K562 (cell line): ENCODE results near the gene CCL21. TPM values are rescaled to one million over a fixed set of nuclear protein-coding genes. Genes with fewer than 3 reads are reported as not detected.

Experiments used
- ATF7 ChIP-seq: fragments of 450-650 bp; IDR thresholded peaks from 2 replicates; pipeline ENCODE4 v1.7.1; 2014; ENCODE audit warnings: mild to moderate bottlenecking, moderate library complexity
- MYC ChIP-seq, 2 experiments: fragments of 250-450 bp in 1 of 2; sonication (Bioruptor Pico) in 1 of 2; IDR thresholded peaks; 2 replicates each; pipeline versions ENCODE4 v1.5.1 to v1.6.1; 2012 to 2021; ENCODE audit warnings: low read depth in 2 of 2, borderline replicate concordance in 1 of 2, improper control_type of control experiment in 1 of 2, low read length in 1 of 2, mild to moderate bottlenecking in 1 of 2, moderate library complexity in 1 of 2
- NUFIP1 ChIP-seq: fragments of 450-650 bp; IDR thresholded peaks from 2 replicates; pipeline ENCODE4 v1.6.1; 2018; ENCODE audit not compliant: partially characterized antibody
- RAD21 ChIP-seq, 2 experiments: fragments of 250-450 bp in 1 of 2; fragments of 450-650 bp in 1 of 2; sonication (Bioruptor Pico) in 1 of 2; formaldehyde crosslinking in 1 of 2; IDR thresholded peaks in 1 of 2; conservative IDR thresholded peaks in 1 of 2; 2 replicates each; pipeline versions ENCODE4 v1.4.0 to v1.8.0; 2020 to 2022; ENCODE audit warnings: mild to moderate bottlenecking in 2 of 2, moderate library complexity in 1 of 2
- SIN3B ChIP-seq: fragments of 450-650 bp; IDR thresholded peaks from 2 replicates; pipeline ENCODE4 v1.6.1; 2017; ENCODE audit warnings: low read depth, mild to moderate bottlenecking, moderate library complexity
- XRCC5 ChIP-seq: fragments of 200-400 bp; formaldehyde crosslinking; IDR thresholded peaks from 2 replicates; pipeline ENCODE4 v1.6.1; 2017; ENCODE audit warnings: low read depth, mild to moderate bottlenecking, low read length
- YY1 ChIP-seq, 3 experiments: IDR thresholded peaks; 2 replicates each; pipeline ENCODE4 v1.6.1; 2011; ENCODE audit warnings: low read length in 2 of 3, mild to moderate bottlenecking in 2 of 3, moderate library complexity in 2 of 3, borderline replicate concordance in 1 of 3, control low read depth in 1 of 3, low read depth in 1 of 3; ENCODE audit not compliant: insufficient read depth in 3 of 3, insufficient replicate concordance in 2 of 3, control insufficient read depth in 1 of 3, insufficient read length in 1 of 3; ENCODE audit errors: extremely low read depth in 1 of 3
- ZBTB7A ChIP-seq: IDR thresholded peaks from 2 replicates; pipeline ENCODE4 v1.6.1; 2011; ENCODE audit warnings: low read depth, mild to moderate bottlenecking, low read length, moderate library complexity, borderline replicate concordance; ENCODE audit not compliant: control insufficient read depth
- ZNF766 ChIP-seq: fragments of 200-800 bp; sonication (Bioruptor generic); conservative IDR thresholded peaks from 2 replicates; pipeline ENCODE4 v1.6.1; 2016; ENCODE audit warnings: missing genetic modification characterization, missing compliant biosample characterization
- polyA plus RNA-seq, 8 experiments: library from polyadenylated mRNA; depleted of rRNA in 4 of 8; stranded (reverse) in 5 of 8; unstranded in 3 of 8; fragments of >200 nt; fragmentation: Nextera tagmentation in 2 of 8; fragmentation: Illumina TruSeq in 1 of 8; extraction: Ambion mirVana in 2 of 8; extraction: Trizol in 1 of 8; gene quantifications; 2 replicates each; pipeline versions ENCODE4 v1.2.1 to v1.2.3, GENCODE V29; 2011 to 2014; ENCODE audit warnings: inconsistent platforms in 1 of 8, missing spikeins in 1 of 8
- total RNA-seq, 7 experiments: library from RNA; depleted of rRNA in 6 of 7; stranded (reverse); fragments of >200 nt in 6 of 7; fragmentation: Illumina TruSeq in 2 of 7; extraction: Trizol in 2 of 7; gene quantifications; 2 replicates each; pipeline versions ENCODE4 v1.2.1 to v1.2.3, GENCODE V29; 2011 to 2021; ENCODE audit warnings: low replicate concordance in 1 of 7
- TF ChIP-seq, protein P1 (sequence below), 2 experiments: fragments of 450-650 bp; formaldehyde crosslinking in 1 of 2; IDR thresholded peaks; 2 replicates each; pipeline versions ENCODE4 v1.4.0 to v1.6.1; 2014 to 2020; ENCODE audit warnings: mild to moderate bottlenecking in 2 of 2, borderline replicate concordance in 1 of 2, low read depth in 1 of 2

Gene CCL21
- total and polyA plus RNA-seq, 9 of the 15 experiments (the other 6 are each of a cell fraction or from before 2014, with no cell fraction given): not detected

DNA sequence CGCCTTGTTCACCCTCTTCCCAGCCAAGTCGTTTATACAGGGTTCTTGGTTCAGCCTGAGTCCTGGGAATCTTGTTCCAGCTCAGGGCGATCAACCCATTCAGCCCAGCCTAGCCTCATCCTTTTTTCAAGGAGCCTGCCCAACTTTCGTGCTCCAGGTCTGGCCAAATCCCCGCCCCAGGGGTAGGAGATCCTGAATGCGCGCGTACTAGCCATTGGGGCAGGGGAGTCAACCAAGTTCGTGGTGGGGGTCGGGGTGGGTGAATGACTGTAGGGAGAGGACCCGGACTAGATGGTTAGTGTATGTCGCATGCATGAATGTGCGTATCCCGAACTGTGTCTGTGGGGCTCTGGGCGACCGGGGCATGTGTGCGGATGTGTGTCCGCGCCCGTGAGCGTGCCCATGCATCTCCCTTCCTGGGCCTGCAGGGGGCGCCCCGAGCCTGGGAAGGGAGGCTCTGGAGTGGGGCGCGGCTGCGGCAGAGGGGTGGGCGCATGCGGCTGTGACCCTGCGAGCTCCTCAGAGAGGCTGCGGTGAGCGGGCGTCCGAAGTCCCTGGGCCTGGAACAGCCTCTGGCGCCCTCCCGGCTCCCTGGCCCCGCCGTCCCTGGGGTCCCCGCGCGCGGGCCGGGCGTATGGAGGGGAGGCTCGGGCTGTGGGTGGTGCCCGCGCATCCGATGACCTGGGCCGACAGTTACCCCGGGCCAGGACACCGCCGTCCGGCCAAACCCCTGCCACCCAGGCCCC lies 8.7 kb downstream of the CCL21 start (continued):
- TF ChIP-seq NUFIP1 (no peak), XRCC5 (0 out of 2 replicates have a peak, but pooled peaks have one; percentile 24), ATF7 (0 out of 2 replicates have a peak, but pooled peaks have one; percentile 19), SIN3B (0 out of 2 replicates have a peak, but pooled peaks have one; percentile 21), ZNF766 (CRISPR knock-in tag) (no peak), MYC (IDR thresholded peaks at IDR 0.05; ENCODE audit: low read depth, low read length) (peak; percentile 36; the same call in 1 of the 2 replicates), MYC (CRISPR knock-in tag; IDR thresholded peaks at IDR 0.05; ENCODE audit: borderline replicate concordance, low read depth) (no peak), RAD21 (CRISPR knock-in tag; conservative IDR thresholded peaks at IDR 0.05 in 1 of 2, IDR thresholded peaks at IDR 0.05 in 1 of 2) (peak in 1 of 2 experiments; percentile 41; a peak in 2 of 4 replicates), YY1 (IDR thresholded peaks at IDR 0.05; ENCODE audit: borderline replicate concordance in 1 of 3, control insufficient read depth in 1 of 3, extremely low read depth in 1 of 3, insufficient read depth in 3 of 3, insufficient read length in 1 of 3, insufficient replicate concordance in 2 of 3, low read depth in 1 of 3, low read length in 2 of 3) (peak in 1 of 3 experiments; percentile 6), ZBTB7A (peak; percentile 66; the same call in 1 of the 2 replicates)
- TF ChIP-seq, protein P1, sequence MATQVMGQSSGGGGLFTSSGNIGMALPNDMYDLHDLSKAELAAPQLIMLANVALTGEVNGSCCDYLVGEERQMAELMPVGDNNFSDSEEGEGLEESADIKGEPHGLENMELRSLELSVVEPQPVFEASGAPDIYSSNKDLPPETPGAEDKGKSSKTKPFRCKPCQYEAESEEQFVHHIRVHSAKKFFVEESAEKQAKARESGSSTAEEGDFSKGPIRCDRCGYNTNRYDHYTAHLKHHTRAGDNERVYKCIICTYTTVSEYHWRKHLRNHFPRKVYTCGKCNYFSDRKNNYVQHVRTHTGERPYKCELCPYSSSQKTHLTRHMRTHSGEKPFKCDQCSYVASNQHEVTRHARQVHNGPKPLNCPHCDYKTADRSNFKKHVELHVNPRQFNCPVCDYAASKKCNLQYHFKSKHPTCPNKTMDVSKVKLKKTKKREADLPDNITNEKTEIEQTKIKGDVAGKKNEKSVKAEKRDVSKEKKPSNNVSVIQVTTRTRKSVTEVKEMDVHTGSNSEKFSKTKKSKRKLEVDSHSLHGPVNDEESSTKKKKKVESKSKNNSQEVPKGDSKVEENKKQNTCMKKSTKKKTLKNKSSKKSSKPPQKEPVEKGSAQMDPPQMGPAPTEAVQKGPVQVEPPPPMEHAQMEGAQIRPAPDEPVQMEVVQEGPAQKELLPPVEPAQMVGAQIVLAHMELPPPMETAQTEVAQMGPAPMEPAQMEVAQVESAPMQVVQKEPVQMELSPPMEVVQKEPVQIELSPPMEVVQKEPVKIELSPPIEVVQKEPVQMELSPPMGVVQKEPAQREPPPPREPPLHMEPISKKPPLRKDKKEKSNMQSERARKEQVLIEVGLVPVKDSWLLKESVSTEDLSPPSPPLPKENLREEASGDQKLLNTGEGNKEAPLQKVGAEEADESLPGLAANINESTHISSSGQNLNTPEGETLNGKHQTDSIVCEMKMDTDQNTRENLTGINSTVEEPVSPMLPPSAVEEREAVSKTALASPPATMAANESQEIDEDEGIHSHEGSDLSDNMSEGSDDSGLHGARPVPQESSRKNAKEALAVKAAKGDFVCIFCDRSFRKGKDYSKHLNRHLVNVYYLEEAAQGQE (IDR thresholded peaks at IDR 0.05; ENCODE audit: borderline replicate concordance): 0 out of 2 replicates have a peak, but pooled peaks have one; percentile 12
- TF ChIP-seq, protein P1 (CRISPR knock-in tag; IDR thresholded peaks at IDR 0.05; ENCODE audit: low read depth): no peak
